NOMO-1 treated with dmso at 0.1 percent for 144 hours (cell line): ENCODE results near the gene CYTH4.
"Not testable (repeated sequence)": the region's sequence is repeated elsewhere in the genome, so short reads cannot be mapped to it uniquely, and the experiment has no call there.

Experiments
- DNase-seq: peaks from one replicate; lab custom pipeline; 2025; ENCODE audit not compliant: unreplicated experiment; lab: John Stamatoyannopoulos, UW

CYTH4 gene, protein sequence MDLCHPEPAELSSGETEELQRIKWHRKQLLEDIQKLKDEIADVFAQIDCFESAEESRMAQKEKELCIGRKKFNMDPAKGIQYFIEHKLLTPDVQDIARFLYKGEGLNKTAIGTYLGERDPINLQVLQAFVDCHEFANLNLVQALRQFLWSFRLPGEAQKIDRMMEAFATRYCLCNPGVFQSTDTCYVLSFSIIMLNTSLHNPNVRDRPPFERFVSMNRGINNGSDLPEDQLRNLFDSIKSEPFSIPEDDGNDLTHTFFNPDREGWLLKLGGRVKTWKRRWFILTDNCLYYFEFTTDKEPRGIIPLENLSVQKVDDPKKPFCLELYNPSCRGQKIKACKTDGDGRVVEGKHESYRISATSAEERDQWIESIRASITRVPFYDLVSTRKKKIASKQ

DNA sequence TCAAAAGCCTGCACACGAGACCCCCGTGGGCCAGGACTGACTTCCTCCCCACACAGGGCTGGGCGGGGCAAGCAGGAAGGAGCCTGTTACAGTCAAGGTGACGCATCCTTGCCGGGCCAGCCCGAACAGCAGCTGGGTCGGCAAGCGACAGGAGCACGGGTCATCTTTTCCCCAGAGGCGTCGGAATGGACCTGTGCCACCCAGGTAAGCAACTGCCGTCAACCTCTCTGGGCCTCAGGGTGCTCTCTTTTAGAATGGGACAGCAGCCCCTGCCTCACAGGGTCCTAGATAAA lies at the start of gene CYTH4:
Gene CYTH4 (plus strand): TSS at position 124 of the 293 bp plus-strand sequence. CDS start 62 bp downstream, at position 186.
- peak; percentile 80 for DNase-seq

DNA sequence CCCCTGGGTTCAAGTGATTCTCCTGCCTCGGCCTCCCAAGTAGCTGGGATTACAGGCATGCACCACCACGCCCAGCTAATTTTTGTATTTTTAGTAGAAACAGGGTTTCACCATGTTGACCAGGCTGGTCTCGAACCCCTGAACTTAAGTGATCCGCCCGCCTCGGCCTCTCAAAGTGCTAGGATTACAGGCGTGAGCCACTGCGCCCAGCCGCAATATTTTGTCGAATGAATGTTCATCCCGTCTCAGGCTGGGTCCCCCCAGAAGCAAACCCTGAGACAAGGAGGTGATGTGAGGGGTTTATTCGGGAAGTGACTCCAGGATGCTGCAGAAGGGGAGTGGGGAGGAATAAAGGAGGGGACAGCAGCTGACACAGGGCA lies 48.9 kb upstream of the CYTH4 start:
- not testable (repeated sequence) for DNase-seq

DNA sequence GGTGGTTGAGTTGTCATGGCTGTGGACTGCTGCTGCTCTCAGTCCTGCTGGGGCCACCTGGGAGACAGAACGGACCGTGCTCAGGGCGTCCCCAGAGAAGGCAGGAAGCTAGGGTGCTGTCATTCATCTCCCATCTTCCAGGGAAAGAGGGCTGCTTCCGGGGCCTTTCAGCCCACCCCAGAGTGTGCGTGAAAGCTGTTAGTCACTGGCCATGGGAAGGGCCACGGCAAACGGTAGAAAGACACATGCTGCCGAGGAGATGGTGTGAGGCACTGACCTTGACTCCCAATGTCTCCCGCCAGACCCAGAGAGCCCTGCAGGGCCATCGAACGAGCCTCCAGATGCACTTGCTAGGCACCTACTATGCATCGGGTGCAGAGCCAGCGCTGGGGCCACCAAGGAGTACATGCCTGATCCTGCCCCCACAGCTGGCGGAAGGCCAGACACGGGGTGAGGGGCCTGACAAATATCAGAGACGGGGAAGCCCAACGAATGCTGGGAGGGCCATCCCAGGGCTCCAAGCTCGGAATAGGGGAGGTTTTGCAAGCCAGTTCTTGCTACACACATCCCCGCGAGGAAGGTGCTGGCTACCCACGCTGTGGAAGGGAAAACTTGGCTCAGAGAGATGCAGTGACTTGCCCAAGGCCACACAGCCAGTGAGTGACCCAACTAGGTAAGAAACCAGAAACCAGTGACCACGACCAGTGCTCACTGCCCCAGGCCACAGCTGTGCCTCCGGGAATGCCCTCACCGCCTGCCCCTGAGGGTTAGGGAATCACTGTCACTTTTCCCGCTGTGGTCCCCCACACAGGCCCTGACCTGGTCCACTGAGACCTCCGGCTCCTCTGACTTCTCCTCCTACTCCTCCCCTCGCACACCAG lies 48.3 kb upstream of the CYTH4 start:
- no peak for DNase-seq

DNA sequence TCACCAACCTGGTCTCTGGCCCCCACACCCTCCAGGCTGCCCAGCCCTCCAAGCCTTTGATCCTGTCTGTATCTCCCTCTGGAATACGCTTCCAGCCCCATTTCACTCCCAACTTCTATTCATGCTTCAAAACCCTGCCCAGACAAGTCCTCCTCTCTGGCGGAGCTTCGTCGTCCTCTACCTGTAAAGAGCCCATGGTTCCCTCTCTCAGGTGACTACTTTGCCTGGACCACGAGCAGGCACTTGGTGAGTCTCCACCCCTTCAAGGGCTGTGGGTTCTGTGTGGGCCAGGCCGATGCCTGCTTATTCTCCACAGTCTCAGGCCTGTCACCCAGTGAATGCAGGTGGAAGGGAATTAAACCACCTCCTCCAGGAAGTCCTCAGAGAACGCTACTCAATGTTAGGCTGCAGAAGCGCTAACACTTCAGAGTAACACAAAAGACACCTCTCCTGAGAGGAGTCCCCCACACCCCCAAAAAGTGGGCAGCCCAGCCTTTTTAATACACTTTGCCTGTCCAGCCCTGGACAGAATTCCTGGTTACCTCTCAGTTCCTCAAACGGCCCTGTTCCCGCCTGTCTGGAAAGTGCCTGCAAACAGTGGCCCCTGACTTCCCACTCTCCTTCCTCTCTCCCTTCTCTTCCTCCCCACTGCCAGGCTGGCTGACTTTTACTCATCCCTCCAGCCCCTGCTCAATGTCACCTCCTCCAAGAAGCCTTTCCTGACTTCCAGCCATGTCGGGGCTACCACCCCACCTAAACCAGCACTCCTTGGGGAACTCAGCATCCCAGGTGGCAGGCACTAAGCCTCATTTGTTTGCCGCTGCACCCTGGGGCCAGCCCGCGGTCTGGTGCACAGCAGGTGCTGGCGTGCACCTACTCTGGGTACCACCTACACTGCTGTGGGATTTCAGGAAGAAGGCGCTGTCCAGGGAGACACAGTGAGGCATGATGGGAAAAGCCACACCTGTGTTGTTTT lies 47.3 kb upstream of the CYTH4 start:
- no peak for DNase-seq

DNA sequence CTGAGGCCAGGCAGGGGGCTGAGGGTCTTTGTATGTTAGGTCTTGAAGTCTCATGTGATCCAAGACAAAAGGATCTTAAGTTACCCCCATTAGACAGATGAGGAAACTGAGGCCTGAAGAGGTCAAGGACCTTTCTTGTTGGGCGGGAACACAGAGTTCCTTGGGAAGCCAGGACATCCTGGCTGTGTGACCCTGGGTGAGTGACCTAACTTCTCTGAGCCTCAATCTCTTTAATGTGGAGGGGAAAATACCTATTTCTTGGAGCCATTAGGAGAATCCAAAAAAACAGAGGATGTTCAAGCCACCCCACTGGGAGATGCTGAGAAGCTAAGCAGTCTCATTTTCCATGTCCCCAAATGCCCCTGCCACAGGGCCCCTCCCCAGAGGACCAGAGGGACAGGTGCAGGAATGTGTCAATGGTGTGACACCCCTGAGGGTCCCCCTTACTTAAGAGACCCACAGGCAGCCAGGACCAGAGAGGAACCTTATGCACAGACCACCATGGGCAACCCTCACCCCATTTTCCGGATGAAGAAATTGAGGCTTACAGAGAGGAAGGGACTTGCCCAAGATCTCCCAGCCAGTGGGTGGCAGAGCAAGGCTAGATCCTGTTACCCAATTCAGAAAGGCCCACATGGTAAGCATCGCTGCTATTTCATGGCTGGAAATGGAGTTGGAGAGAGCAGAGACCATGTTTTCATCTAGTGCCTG lies 46.3 kb upstream of the CYTH4 start:
- no peak for DNase-seq

DNA sequence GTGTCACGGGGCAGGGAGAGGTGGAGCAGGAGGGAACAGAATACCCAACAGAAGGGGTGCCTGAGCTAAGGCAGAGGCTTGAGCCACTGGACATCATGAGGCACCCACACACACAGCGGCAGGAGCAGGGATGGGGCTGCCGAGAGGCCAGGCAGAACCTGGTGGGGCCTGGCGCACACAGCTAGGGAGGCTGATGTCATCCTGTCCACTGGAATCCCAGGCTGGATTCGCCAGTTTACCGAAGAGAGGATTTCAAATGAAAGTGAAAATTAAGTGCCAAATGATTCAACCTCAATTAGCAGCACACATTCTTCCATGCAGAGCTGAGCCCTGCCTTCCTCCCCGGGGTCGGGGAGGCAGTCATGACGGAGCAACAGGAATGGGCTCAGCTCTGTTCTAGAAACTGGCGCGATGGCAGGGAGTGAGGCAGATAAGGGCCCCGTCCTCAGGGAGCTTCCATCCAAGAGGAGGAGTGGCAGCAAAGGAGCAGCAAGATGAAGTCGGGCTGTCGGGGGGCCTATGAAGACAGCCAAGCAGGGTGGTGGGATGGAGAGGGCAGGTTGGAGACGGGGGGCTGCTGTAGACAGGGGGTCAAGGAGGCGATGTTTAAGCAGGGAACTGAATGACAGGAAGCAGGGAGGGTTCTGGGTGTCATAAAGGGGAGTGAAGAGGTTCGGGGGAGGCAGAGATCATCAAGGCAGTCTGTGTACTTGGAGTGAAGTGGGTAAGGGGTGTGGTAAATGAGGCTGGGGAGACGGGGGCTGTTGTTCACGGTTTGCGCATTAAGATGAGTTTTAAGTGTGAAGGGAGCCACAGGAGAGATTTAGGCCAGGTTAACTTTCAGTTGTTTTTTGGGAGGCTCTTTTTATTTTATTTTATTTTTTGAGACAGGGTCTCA lies 44.7 kb upstream of the CYTH4 start:
- no peak for DNase-seq

DNA sequence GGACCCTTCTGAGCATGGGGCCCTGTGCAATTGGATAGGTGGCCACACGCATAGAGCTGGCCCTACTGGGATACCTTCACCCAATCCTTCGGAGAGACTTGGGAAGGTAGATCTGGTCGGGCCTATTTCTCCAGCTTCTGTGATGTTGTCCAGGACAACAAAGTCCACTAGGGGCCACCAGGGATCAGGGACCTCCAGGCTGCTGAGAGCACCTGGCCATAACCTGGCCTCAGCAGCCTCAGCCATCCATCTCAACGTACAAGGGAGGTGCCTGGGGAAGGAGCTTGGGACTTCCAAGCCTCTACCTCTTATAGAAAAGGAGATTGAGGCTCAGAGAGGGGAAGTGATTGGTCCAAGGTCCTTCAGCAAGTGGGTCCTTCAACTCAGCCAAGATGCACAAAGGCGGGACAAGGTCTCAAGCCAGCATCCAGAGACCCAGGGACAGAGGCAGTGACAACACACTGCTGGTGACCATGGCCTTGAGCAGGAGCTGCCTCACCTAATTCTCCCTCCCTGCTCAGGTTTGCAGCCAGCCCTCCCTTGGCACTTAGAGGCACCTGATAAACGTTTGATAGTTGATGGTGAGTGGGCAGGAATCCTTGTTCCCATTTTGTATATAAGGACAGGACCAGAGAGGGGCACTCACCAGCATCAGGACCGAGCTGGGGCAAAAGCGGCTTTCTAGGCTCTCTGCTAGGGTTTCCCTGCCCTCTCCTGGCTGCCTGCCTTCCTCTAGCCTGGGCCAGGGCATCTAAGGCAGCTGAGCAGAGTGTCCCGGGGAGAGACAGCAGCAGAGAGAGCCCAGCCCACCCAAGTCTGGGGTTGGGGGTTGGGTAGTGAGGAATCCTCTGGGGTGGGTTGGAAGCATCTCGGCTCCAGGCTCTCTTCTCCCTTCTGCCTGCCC lies 42.7 kb upstream of the CYTH4 start:
- no peak for DNase-seq

DNA sequence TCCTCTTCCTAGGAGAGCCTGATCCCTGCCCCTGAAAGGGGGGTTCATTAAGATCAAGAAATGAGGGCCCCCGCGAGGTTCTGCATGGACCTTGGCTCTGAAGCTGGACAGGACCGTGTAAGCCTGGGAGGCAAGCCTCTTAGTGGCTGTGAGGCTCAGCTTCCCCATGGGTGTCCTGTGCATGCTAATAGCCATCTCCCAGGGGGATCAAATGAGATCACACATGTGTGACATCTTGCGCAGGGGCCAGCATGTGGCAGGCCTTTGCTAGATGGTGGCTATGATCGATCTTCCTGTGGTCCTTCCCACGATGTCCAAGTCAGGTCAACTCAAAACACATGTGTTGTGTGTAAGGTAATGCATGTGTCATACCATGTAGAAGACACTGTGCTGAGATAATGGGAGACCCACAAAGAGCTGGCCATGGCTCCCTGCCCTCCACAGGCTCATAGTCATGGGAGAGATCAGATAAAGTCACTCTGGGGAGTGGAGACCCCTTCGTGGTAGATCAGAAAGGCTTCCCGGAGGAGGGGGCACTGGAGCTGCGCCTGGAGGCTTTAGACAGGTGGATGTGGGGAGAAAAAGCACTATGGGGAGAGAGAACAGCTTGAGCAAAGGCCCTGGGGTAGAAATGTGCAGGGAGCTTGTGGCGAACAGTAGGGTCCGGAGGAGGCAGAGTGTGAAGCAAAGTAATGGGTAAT lies 41.9 kb upstream of the CYTH4 start:
- no peak for DNase-seq

DNA sequence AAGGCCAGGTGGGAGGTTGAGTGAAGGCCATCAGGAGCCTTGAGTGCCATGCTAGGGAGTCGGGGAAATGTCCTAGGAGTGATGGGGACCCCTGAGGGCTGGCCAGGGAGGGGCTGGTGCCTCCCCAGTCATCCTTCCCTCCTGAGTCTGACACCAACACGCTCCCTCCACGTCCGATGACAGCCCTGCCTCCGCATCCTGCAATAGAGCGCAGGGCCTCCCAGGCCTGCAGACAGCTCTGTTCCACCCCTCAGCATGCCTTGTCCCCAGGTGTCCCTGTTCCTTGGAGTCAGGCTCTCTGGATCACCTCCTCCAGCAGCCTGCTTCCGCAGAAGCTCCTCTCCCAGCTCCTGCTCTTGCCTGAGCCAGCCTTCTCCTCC lies 41.4 kb upstream of the CYTH4 start:
- no peak for DNase-seq

DNA sequence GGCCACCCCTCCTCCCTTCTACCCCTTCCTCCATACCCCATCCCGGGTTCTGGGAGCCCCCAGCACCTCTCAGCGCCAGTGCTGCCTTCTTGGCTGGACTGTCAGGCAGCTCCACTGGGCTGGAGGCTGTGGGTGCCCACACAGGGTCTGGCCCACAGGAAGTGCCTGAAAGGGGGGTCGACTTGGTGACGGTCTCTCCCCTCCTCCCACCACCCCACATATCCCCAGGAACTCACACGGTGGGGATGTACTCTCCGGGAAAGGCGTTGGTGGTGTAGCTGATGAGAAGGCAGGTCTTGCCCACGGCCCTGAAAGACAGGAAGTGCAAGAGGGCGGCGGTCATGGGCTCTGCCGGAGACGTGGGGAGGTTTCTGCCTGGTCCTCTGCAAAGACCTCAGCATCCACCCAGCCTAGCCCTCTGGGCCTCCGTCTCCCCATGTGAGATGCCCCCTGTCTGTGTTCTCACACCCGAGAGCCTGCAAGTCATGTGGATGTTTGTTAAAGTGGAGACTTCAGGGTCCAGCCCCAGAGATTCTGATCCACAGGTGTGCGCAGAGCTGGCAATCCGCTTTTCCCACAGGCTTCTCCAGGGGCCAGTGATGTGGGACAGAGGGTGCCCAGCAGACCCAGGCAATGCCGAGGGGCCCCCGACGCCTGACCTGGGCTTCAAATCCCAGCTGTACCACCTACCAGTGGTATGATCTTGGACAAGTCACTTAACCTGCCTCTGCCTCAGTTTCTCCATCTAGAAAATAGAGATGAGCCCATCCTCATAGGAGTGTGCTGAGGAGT lies 40.8 kb upstream of the CYTH4 start:
- no peak for DNase-seq

DNA sequence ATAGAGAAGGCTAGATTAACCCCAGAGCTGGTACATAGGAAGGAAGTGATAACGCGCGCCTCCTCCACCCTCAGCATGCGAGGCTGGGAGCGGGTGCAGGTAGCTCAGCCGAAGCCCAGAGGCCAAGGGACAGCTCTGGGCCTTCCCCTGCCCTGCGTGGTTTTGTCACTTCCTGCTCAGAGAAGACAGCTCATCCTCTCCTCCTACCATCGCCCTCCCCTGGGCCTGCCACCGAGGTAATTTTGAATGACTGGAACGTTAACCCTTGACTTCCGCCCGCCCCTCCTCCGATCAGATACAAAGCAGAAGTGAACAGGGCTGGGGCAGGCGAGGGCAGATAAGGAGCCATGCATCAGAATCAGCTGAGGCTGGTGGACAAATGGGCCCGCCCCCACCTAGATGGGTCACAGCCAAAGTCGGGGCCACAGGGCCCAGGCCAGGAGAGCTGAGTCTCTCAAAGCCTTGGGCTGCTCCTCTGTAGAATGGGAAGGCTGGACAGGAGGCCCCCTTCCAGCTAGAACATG lies 39.9 kb upstream of the CYTH4 start:
- DNase-seq, result peak; percentile 99

DNA sequence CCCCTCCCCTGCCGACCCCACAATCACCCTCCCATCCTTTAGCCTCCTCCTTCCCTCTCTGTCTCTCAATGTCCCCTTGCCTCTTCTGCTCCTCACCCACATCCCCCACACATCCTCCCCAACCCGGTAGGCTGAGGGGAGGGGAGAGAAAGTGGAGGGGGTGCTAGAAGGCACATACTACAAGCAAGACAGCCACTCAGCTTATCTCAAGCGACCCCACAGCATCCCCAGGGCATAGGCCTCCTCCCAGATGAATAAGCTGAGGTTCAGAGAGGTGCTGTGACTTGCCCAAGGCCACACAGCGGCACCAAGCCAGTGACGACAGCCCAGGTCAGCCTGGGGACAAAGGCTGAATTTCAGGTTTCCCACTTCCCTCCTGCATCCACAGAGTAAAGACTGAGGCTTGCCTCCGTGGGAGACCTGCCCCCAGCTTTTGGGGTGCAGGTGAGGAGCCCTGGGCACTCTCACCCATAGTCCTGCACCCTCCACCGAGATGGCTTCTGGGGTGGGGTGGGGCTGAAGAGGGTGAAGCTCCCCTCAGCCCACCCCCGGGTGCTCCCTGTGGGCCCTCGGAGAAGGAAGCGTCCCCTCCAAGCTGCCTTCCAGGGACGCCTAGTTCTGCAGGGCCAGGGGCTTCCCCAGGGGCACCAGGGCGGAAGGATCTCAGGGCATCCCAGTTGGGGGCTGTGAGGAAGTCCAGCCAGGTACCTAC lies 38.8 kb upstream of the CYTH4 start:
- DNase-seq, result no peak

DNA sequence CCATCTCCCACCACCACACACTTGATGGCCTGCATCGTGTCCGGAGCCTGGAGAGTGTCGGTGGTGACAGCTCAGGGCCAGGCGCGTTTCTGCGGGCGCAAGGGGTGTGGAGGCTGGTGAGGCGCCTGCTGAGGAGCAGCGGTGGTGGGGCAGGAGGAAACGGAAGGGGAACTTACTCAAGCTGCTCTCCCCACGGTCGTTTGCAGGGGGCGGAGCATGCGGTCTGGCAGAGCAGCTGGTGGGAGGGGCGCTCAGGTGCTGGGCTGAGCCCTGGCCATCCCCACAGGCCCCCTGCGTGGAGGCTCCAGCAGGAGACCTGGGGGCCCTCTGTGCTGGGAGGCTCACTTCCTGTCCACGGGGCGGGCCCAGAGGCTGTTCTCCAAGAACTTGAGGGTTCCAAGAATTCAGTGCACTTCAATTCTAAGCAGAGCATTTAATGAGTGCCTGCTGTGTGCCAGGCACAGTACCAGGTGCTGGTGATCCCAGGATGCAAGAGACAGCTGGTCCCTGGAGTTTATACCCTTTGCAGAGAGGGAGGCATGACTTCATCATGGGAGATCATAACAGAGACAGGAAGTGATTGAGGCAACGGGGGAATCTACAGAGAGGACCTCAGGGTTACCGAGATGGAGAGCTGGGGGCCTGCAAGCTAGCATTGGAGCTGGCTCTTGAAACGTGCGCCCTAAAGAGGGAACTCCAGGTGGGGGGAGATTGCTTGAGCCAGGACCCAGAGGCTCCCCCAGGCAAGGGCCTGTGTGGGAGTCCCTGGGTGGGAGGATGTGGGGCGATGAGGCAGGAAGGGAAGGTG lies 38.0 kb upstream of the CYTH4 start, which contains the start of gene RAC2:
Gene RAC2 (minus strand): TSS at position 156 of the 808 bp plus-strand sequence. CDS start 121 bp downstream, at position 35.
- peak; percentile 97 for DNase-seq

DNA sequence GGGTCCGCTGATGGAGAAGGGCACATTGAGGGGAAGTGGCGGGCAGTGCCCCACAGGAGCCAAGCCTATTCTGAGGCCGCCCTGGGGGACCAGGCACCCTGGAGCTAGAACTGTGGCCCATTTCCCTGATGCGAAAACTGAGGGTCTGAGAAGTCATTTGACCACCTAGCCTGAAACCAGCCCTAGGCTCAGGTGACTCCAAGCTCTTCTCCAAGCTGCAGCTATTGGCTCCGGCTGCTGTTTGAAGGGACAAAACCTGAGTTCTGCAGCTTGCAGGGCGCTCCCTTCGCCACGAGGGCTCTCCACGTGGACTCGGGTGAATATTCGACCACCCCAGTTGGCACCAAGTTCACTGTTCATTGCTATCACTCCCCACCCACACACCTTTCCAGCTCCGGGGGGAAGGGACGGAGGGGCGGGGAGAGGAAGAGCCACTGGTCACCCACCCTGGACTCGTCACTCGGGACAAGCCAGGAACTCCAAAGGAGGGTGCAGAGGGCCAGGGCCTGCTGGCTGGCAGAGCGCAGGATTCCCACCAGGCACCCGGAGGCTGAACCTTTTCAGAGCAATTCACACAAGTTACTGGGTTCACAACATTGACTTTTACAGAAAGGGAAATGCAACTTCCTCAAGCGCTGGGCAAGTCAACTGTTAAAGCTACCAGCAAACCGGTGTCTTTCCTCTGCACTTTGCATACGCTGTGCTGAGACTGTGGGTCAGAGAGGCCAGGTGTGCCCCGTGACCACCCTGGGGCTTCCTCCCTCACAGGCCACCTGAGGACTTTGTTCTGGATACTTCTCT lies 37.2 kb upstream of the CYTH4 start:
- peak; percentile 64 for DNase-seq
